ENCODE measurements around the gene NRG4.
"Not testable (repeated sequence)": the region's sequence is repeated elsewhere in the genome, so short reads cannot be mapped to it uniquely, and the experiment has no call there.

Gene NRG4

DNA sequence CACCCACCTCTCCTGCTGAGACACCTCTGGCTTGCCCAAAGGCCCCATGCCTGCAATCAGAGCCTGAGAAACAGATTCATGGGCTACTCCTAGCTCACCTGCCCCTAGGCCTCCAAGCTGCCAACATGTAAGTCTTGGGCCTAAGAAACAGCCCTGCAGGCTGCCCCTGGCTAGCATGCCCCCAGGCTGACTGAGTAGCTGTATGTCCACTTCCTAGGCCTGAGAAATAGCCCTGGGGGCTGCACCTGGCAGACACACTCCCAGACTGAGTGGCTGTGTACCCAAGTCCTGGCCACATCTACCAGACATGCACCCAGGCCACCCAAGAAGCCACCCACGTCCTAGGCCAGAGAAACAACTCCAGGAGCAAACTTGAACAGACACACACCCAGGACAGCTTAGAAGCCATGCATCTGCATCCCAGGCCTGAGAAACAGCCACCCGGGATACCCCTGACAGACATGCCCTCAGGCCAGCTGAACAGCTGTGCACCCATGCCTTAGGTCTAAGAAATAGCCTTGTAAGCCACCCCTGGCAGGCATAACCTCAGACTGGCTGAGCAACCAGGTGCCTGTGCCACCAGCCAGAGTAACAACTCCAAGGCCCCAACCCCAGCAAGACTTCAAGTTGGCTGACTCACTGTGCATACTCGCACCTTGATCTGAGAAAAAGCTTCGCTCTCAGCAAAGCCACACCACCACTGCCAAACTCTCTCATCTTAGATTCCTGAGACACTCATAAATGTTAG is 12.0 kb upstream of the NRG4 start:
- no peak for TF ChIP-seq ZSCAN4 (tag by site-specific recombination; IDR thresholded peaks at IDR 0.05)
- no peak for TF ChIP-seq ZNF169 (tag by site-specific recombination; IDR thresholded peaks at IDR 0.05)
- TF ChIP-seq, protein P1, sequence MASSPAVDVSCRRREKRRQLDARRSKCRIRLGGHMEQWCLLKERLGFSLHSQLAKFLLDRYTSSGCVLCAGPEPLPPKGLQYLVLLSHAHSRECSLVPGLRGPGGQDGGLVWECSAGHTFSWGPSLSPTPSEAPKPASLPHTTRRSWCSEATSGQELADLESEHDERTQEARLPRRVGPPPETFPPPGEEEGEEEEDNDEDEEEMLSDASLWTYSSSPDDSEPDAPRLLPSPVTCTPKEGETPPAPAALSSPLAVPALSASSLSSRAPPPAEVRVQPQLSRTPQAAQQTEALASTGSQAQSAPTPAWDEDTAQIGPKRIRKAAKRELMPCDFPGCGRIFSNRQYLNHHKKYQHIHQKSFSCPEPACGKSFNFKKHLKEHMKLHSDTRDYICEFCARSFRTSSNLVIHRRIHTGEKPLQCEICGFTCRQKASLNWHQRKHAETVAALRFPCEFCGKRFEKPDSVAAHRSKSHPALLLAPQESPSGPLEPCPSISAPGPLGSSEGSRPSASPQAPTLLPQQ (tag by site-specific recombination; IDR thresholded peaks at IDR 0.05), result no peak
- TF ChIP-seq, protein P2, sequence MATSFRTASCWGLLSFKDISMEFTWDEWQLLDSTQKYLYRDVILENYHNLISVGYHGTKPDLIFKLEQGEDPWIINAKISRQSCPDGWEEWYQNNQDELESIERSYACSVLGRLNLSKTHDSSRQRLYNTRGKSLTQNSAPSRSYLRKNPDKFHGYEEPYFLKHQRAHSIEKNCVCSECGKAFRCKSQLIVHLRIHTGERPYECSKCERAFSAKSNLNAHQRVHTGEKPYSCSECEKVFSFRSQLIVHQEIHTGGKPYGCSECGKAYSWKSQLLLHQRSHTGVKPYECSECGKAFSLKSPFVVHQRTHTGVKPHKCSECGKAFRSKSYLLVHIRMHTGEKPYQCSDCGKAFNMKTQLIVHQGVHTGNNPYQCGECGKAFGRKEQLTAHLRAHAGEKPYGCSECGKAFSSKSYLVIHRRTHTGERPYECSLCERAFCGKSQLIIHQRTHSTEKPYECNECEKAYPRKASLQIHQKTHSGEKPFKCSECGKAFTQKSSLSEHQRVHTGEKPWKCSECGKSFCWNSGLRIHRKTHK (tag by site-specific recombination; IDR thresholded peaks at IDR 0.05), result no peak
- TF ChIP-seq ZNF37A (tag by site-specific recombination; IDR thresholded peaks at IDR 0.05), result no peak
- Histone ChIP-seq H3K9me3 (ENCODE audit: control insufficient read depth, insufficient read depth, low read depth, low read length) (peaks cover 4% of the 10 kb centered on the region; the same call in 1 of the 2 replicates), H3K27ac (ENCODE audit: extremely low read depth, low read depth, low read length) (no peak overlapping the region), H3K36me3 (ENCODE audit: control insufficient read depth in 2 of 2, insufficient read depth in 1 of 2, low read length in 2 of 2) (no peaks in the 10 kb centered on the region), H3K4me3 (ENCODE audit: low read depth, low read length) (no peak overlapping the region), H3K4me1 (ENCODE audit: control insufficient read depth, insufficient read depth, low read length) (no peaks in the 10 kb centered on the region)
- ChIA-PET CTCF (interaction anchor here (1.1 to 1.5 kb wide), 2 partner anchors 34 to 95 kb away, joined by 3 to 4 read pairs; no protein-coding TSS in a partner anchor), POLR2A (no interaction called here)

GRCh38 chr15:76013470-76013869 is 1.2 kb upstream of the NRG4 start:
- not testable (repeated sequence) for H3K4me3 ChIP-seq (ENCODE audit: low read depth, low read length); H3K4me1 ChIP-seq (ENCODE audit: control insufficient read depth, insufficient read depth, low read length); H3K27ac ChIP-seq (ENCODE audit: extremely low read depth, low read depth, low read length); H3K9me3 ChIP-seq (ENCODE audit: control insufficient read depth, insufficient read depth, low read depth, low read length); H3K36me3 ChIP-seq (ENCODE audit: control insufficient read depth in 2 of 2, insufficient read depth in 1 of 2, low read length in 2 of 2)
- ChIA-PET POLR2A (interaction anchor here (0.6 kb wide), 1 partner anchor 24 kb away, joined by 3 read pairs; no protein-coding TSS in a partner anchor), CTCF (interaction anchor here (0.7 kb wide), 1 partner anchor 374 kb away, joined by 3 read pairs; the partner anchor contains the start of gene IMP3)
- TF ChIP-seq ZNF146 (tag by site-specific recombination; IDR thresholded peaks at IDR 0.05), result peak; percentile 94
- TF ChIP-seq, protein P3, sequence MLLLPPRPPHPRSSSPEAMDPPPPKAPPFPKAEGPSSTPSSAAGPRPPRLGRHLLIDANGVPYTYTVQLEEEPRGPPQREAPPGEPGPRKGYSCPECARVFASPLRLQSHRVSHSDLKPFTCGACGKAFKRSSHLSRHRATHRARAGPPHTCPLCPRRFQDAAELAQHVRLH (tag by site-specific recombination; IDR thresholded peaks at IDR 0.05), result peak; percentile 67; the same call in 1 of the 2 replicates

- ChIA-PET POLR2A (no interaction called here), CTCF (interaction anchor here (0.5 kb wide), 1 partner anchor 43 kb away, joined by 3 read pairs; no protein-coding TSS in a partner anchor)
- Histone ChIP-seq H3K4me1 (ENCODE audit: control insufficient read depth, insufficient read depth, low read length) (no peaks in the 10 kb centered on the region), H3K9me3 (ENCODE audit: control insufficient read depth, insufficient read depth, low read depth, low read length) (no peaks in the 10 kb centered on the region), H3K27ac (ENCODE audit: extremely low read depth, low read depth, low read length) (no peak overlapping the region), H3K4me3 (ENCODE audit: low read depth, low read length) (no peak overlapping the region), H3K36me3 (ENCODE audit: control insufficient read depth in 2 of 2, insufficient read depth in 1 of 2, low read length in 2 of 2) (no peaks in the 10 kb centered on the region)
- TF ChIP-seq ZNF571 (tag by site-specific recombination; IDR thresholded peaks at IDR 0.05) (no peak), ZFP37 (tag by site-specific recombination; IDR thresholded peaks at IDR 0.05) (no peak)
- TF ChIP-seq, protein P4, sequence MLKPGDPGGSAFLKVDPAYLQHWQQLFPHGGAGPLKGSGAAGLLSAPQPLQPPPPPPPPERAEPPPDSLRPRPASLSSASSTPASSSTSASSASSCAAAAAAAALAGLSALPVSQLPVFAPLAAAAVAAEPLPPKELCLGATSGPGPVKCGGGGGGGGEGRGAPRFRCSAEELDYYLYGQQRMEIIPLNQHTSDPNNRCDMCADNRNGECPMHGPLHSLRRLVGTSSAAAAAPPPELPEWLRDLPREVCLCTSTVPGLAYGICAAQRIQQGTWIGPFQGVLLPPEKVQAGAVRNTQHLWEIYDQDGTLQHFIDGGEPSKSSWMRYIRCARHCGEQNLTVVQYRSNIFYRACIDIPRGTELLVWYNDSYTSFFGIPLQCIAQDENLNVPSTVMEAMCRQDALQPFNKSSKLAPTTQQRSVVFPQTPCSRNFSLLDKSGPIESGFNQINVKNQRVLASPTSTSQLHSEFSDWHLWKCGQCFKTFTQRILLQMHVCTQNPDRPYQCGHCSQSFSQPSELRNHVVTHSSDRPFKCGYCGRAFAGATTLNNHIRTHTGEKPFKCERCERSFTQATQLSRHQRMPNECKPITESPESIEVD (tag by site-specific recombination; IDR thresholded peaks at IDR 0.05), result peak; percentile 37; the same call in 1 of the 2 replicates
Measured at GRCh38 chr15:76010613-76011012, 1.6 kb downstream of the NRG4 start.
